SK-N-SH (cell line): ENCODE results near the gene DSCAML1. TPM values are rescaled to one million over a fixed set of nuclear protein-coding genes. Genes with fewer than 3 reads are reported as not detected.
A peak's percentile ranks its signal among the peaks of the same experiment; 100 is the strongest.

Source experiments
- CTCF ChIA-PET: fragments of 300-600, 350-600 bp; formaldehyde crosslinking; extraction: SDS; loops from one replicate; lab custom pipeline; 2021; lab: Yijun Ruan, JAX
- POLR2A ChIA-PET: fragments of 350-600 bp; sonication (Branson Sonifier 250); formaldehyde crosslinking; extraction: SDS; loops from one replicate; lab custom pipeline; 2020; ENCODE audit warnings: antibody characterized with exemption, inconsistent platforms; lab: Yijun Ruan, JAX
- DNase-seq: peaks from one replicate; pipeline ENCODE4 v3.0.0; 2012
- H2AFZ ChIP-seq: fragments of 200-600 bp; sonication (generic); 2 replicates; pipeline ENCODE4 v1.8.1; 2016; ENCODE audit warnings: antibody characterized with exemption, mild to moderate bottlenecking, low read depth
- H3F3A ChIP-seq: fragments of 200-600 bp; sonication (generic); replicated peaks from 2 replicates; pipeline ENCODE3; 2016; ENCODE audit warnings: antibody characterized with exemption, mild to moderate bottlenecking; ENCODE audit not compliant: insufficient read depth
- H3K27ac ChIP-seq, 2 experiments: fragments of 200-500 bp in 1 of 2; fragments of 200-600 bp in 1 of 2; sonication (Bioruptor generic) in 1 of 2; sonication (generic), shearing (Covaris generic) in 1 of 2; 2 replicates each; pipeline versions ENCODE4 v1.5.1 to v1.6.1; 2014 to 2016; ENCODE audit warnings: low read depth in 2 of 2, inconsistent platforms in 1 of 2, low read length in 1 of 2, mild to moderate bottlenecking in 1 of 2, mixed read lengths in 1 of 2
- H3K27me3 ChIP-seq: fragments of 200-600 bp; sonication (generic), shearing (Covaris generic); 2 replicates; pipeline ENCODE4 v1.6.1; 2016; ENCODE audit warnings: mixed run types; ENCODE audit not compliant: insufficient read depth
- H3K36me3 ChIP-seq, 2 experiments: fragments of 200-500 bp in 1 of 2; fragments of 200-600 bp in 1 of 2; sonication (Bioruptor generic) in 1 of 2; sonication (generic) in 1 of 2; replicated peaks in 1 of 2; 2 replicates each; pipeline versions ENCODE3 to v1.5.1; 2014 to 2016; ENCODE audit warnings: low read length in 1 of 2, mild to moderate bottlenecking in 1 of 2; ENCODE audit not compliant: insufficient read depth in 2 of 2, control insufficient read depth in 1 of 2
- H3K4me1 ChIP-seq, 2 experiments: fragments of 200-500 bp in 1 of 2; fragments of 200-600 bp in 1 of 2; sonication (Bioruptor generic) in 1 of 2; sonication (generic), shearing (Covaris generic) in 1 of 2; 2 replicates each; pipeline versions ENCODE4 v1.5.1 to v1.6.1; 2014 to 2016; ENCODE audit warnings: low read depth in 1 of 2, low read length in 1 of 2, mixed run types in 1 of 2; ENCODE audit not compliant: insufficient read depth in 2 of 2, control insufficient read depth in 1 of 2
- H3K4me2 ChIP-seq: fragments of 200-600 bp; sonication (generic), shearing (Covaris generic); 2 replicates; pipeline ENCODE4 v1.6.1; 2017; ENCODE audit warnings: mixed run types
- H3K4me3 ChIP-seq, 2 experiments: fragments of 200-500 bp in 1 of 2; fragments of 200-600 bp in 1 of 2; sonication (Bioruptor generic) in 1 of 2; sonication (generic), shearing (Covaris generic) in 1 of 2; 2 replicates each; pipeline versions ENCODE4 v1.5.1 to v1.8.1; 2014 to 2016; ENCODE audit warnings: low read depth in 2 of 2, inconsistent platforms in 1 of 2, low read length in 1 of 2, mild to moderate bottlenecking in 1 of 2, mixed read lengths in 1 of 2, moderate library complexity in 1 of 2
- H3K79me2 ChIP-seq: fragments of 200-600 bp; sonication (generic); 2 replicates; pipeline ENCODE4 v1.8.1; 2017; ENCODE audit warnings: mild to moderate bottlenecking; ENCODE audit not compliant: insufficient read depth
- H3K9ac ChIP-seq: fragments of 200-600 bp; sonication (generic); 2 replicates; pipeline ENCODE4 v1.6.1; 2017; ENCODE audit warnings: mixed run types
- H3K9me2 ChIP-seq: fragments of 200-600 bp; sonication (generic); 2 replicates; pipeline ENCODE4 v1.6.1; 2017; ENCODE audit warnings: mixed run types
- H3K9me3 ChIP-seq: fragments of 200-600 bp; sonication (generic); 2 replicates; pipeline ENCODE4 v1.6.1; 2017; ENCODE audit warnings: mixed run types, mild to moderate bottlenecking, moderate library complexity
- H4K20me1 ChIP-seq: fragments of 200-600 bp; sonication (generic); 2 replicates; pipeline ENCODE4 v1.6.1; 2017; ENCODE audit warnings: mild to moderate bottlenecking, mixed run types; ENCODE audit not compliant: insufficient read depth
- FOXM1 ChIP-seq: IDR thresholded peaks from 2 replicates; pipeline ENCODE4 v1.4.0; 2012; ENCODE audit warnings: low read depth, mild to moderate bottlenecking
- NRF1 ChIP-seq: IDR thresholded peaks from 2 replicates; pipeline ENCODE4 v1.6.1; 2012; ENCODE audit warnings: low read depth, mild to moderate bottlenecking, low read length
- RFX5 ChIP-seq: IDR thresholded peaks from 2 replicates; pipeline ENCODE4 v1.6.1; 2012; ENCODE audit warnings: mild to moderate bottlenecking, improper control_type of control experiment, low read length
- TCF12 ChIP-seq: IDR thresholded peaks from 2 replicates; pipeline ENCODE4 v1.4.0; 2012
- YY1 ChIP-seq: IDR thresholded peaks from 2 replicates; pipeline ENCODE4 v1.4.0; 2012; ENCODE audit warnings: low read depth, mild to moderate bottlenecking
- whole genome bisulfite sequencing: methylation state at CpG from one replicate; pipeline ENCODE4 v1.1.6; 2017; ENCODE audit warnings: low lambda C conversion rate; 5-methylcytosine and 5-hydroxymethylcytosine counted together
- polyA plus RNA-seq, 3 experiments: library from polyadenylated mRNA; depleted of rRNA; stranded (reverse); fragments of >200 nt; gene quantifications; 2 replicates each; pipeline ENCODE4 v1.2.3, GENCODE V29; 2012
- TF ChIP-seq, protein P1 (sequence below): IDR thresholded peaks from 2 replicates; pipeline ENCODE4 v1.4.0; 2012; ENCODE audit warnings: low read depth, borderline replicate concordance
- TF ChIP-seq, protein P2 (sequence below): fragments of 150-350 bp; IDR thresholded peaks from 2 replicates; pipeline ENCODE4 v1.6.1; 2016; ENCODE audit warnings: mild to moderate bottlenecking, low read depth, low read length
- TF ChIP-seq, protein P3 (sequence below): fragments of 150-350 bp; IDR thresholded peaks from 2 replicates; pipeline ENCODE4 v1.6.1; 2017; ENCODE audit warnings: antibody characterized with exemption, low read length, low read depth, borderline replicate concordance
- TF ChIP-seq, protein P4 (sequence below): fragments of 200-600 bp; sonication (generic); IDR thresholded peaks from 2 replicates; pipeline ENCODE4 v1.6.1; 2017; ENCODE audit warnings: antibody characterized with exemption, mild to moderate bottlenecking, moderate library complexity
- TF ChIP-seq, protein P5 (sequence below): IDR thresholded peaks from 2 replicates; pipeline ENCODE4 v1.6.1; 2012; ENCODE audit warnings: mild to moderate bottlenecking, low read depth, low read length, moderate library complexity

The DSCAML1 gene
- polyA plus RNA-seq, 1 of the 3 experiments (the other 2 are of a cell fraction), result not detected

DNA sequence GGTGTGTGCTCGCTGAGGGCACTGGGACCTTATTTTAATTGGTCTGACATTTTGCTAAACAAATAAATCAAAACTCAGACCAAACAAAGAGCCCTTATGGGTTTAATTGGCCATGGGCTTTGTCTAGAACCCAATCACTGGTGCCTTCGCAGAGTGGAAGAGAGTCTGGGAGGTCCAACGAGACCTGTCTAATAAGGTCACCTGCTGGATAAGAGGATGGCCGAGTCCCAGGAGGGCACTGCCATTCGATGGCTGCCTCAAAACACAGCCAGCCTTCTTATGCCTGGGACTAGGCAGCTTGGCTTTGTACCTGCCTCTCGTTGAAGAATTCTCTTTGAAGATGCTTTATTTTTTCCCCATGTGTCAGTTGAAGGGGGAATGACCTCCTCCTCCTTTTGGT is 298.2 kb downstream of the DSCAML1 start (continued):
- TF ChIP-seq, protein P1, sequence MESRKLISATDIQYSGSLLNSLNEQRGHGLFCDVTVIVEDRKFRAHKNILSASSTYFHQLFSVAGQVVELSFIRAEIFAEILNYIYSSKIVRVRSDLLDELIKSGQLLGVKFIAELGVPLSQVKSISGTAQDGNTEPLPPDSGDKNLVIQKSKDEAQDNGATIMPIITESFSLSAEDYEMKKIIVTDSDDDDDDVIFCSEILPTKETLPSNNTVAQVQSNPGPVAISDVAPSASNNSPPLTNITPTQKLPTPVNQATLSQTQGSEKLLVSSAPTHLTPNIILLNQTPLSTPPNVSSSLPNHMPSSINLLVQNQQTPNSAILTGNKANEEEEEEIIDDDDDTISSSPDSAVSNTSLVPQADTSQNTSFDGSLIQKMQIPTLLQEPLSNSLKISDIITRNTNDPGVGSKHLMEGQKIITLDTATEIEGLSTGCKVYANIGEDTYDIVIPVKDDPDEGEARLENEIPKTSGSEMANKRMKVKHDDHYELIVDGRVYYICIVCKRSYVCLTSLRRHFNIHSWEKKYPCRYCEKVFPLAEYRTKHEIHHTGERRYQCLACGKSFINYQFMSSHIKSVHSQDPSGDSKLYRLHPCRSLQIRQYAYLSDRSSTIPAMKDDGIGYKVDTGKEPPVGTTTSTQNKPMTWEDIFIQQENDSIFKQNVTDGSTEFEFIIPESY, result no peak

DNA sequence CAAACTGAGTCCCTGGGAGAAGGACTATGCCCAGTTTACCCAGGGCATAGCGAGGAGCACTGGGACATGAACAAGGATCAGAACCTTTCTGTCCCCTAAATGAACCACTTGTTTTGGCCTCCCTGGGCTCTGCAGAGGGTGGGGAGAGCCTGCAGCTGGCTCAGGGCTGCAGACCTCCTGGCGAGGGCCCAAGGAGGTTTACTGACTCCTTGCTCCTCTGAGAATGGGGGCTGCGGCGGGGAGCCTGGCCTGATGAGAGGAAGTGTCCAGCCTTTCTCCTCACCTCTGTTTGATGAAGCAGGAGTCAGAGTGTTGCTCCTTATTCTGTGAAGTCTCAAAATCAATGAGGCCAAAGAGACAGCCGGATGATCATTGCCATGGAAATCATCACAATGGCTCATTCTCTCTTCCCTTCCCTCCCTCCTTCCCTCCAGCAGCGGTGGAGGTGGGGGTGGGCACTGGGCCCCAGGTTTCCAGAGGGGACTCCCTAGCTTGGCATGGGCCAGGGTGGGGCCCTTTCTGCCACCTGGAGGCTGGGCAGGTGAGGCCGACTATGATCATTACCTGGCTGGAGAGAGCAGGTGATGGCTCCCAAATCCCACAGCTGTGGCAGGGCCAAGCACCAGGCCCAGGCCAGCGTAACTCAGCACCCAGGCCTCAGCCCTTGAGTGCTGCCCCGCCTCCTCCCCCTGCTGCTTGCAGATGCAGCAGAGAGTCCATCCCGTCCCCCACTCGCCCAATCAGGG is 299.6 kb downstream of the DSCAML1 start:
- TF ChIP-seq, protein P2, sequence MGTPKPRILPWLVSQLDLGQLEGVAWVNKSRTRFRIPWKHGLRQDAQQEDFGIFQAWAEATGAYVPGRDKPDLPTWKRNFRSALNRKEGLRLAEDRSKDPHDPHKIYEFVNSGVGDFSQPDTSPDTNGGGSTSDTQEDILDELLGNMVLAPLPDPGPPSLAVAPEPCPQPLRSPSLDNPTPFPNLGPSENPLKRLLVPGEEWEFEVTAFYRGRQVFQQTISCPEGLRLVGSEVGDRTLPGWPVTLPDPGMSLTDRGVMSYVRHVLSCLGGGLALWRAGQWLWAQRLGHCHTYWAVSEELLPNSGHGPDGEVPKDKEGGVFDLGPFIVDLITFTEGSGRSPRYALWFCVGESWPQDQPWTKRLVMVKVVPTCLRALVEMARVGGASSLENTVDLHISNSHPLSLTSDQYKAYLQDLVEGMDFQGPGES, result no peak
- TF ChIP-seq, all 33 proteins: peak for 0
- ChIA-PET POLR2A (no interaction called here), CTCF (interaction anchor here (0.8 to 1.5 kb wide), 4 partner anchors 10 to 231 kb away, joined by 3 to 6 read pairs (median 4); no protein-coding TSS in a partner anchor)
- Histone ChIP-seq H3K4me2 (no peak overlapping the region), H3K9me3 (no peaks in the 10 kb centered on the region), H3K9ac (no peak overlapping the region), H3K4me1 (peaks cover 0 to 61% of the 10 kb centered on the region in 2 experiments; a peak in 1 of 4 replicates), H2AFZ (no peak overlapping the region), H4K20me1 (no peaks in the 10 kb centered on the region), H3K27ac (no peak overlapping the region), H3K9me2 (no peaks in the 10 kb centered on the region), H3K27me3 (peaks cover 8% of the 10 kb centered on the region; the same call in 1 of the 2 replicates), H3K36me3 (no peaks in the 10 kb centered on the region), H3K79me2 (no peaks in the 10 kb centered on the region), H3K4me3 (no peak overlapping the region), H3F3A (no peaks in the 10 kb centered on the region)
- no peak for DNase-seq
- 67% methylated on average over 5 of the region's 11 CpGs for WGBS

DNA sequence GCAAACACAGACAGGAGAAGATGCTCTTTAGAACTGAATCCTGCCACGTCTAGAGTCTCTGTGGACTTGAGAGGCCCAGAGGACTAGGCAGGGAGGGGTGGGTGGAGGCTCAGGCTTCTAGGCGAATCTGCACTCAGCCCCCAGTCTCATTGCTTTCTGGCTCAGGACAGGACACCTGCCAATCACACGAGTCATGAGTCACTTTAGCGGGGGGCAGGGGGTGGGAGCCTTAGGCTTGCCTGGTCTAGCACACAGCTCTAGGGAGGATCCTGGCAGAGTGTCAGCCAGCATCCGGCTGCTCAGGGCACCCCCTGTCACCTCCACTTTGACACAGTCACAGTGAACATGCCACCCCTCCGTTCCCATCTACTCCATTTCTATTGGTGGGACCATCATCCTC is 301.7 kb downstream of the DSCAML1 start:
- Histone ChIP-seq H3K36me3 (no peaks in the 10 kb centered on the region), H3K4me3 (no peak overlapping the region), H2AFZ (no peak overlapping the region), H4K20me1 (no peaks in the 10 kb centered on the region), H3K9ac (no peak overlapping the region), H3K9me3 (no peaks in the 10 kb centered on the region), H3F3A (no peaks in the 10 kb centered on the region), H3K4me2 (no peak overlapping the region), H3K9me2 (no peaks in the 10 kb centered on the region), H3K27ac (peak overlapping the region in 1 of 2 experiments; percentile 30; a peak in 1 of 4 replicates), H3K79me2 (no peaks in the 10 kb centered on the region), H3K4me1 (peaks cover 0 to 64% of the 10 kb centered on the region in 2 experiments; a peak in 1 of 4 replicates), H3K27me3 (peaks cover 8% of the 10 kb centered on the region; the same call in 1 of the 2 replicates)
- DNase-seq, result no peak
- POLR2A ChIA-PET, result no interaction called here
- 64% methylated on average over 5 of the region's 6 CpGs for WGBS
- CTCF ChIA-PET, result interaction anchor here (0.9 to 2.5 kb wide), 7 partner anchors 14 to 313 kb away, joined by 3 to 7 read pairs (median 5); no protein-coding TSS in a partner anchor
- TF ChIP-seq, protein P3, sequence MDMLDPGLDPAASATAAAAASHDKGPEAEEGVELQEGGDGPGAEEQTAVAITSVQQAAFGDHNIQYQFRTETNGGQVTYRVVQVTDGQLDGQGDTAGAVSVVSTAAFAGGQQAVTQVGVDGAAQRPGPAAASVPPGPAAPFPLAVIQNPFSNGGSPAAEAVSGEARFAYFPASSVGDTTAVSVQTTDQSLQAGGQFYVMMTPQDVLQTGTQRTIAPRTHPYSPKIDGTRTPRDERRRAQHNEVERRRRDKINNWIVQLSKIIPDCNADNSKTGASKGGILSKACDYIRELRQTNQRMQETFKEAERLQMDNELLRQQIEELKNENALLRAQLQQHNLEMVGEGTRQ, result no peak
- TF ChIP-seq RFX5, result no peak
- TF ChIP-seq FOXM1, result no peak
- TF ChIP-seq NRF1, result no peak
- TF ChIP-seq TCF12, result no peak
- TF ChIP-seq, protein P2, result no peak
- no peak for TF ChIP-seq YY1
- TF ChIP-seq, protein P4, sequence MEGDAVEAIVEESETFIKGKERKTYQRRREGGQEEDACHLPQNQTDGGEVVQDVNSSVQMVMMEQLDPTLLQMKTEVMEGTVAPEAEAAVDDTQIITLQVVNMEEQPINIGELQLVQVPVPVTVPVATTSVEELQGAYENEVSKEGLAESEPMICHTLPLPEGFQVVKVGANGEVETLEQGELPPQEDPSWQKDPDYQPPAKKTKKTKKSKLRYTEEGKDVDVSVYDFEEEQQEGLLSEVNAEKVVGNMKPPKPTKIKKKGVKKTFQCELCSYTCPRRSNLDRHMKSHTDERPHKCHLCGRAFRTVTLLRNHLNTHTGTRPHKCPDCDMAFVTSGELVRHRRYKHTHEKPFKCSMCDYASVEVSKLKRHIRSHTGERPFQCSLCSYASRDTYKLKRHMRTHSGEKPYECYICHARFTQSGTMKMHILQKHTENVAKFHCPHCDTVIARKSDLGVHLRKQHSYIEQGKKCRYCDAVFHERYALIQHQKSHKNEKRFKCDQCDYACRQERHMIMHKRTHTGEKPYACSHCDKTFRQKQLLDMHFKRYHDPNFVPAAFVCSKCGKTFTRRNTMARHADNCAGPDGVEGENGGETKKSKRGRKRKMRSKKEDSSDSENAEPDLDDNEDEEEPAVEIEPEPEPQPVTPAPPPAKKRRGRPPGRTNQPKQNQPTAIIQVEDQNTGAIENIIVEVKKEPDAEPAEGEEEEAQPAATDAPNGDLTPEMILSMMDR, result no peak
- TF ChIP-seq, protein P5, sequence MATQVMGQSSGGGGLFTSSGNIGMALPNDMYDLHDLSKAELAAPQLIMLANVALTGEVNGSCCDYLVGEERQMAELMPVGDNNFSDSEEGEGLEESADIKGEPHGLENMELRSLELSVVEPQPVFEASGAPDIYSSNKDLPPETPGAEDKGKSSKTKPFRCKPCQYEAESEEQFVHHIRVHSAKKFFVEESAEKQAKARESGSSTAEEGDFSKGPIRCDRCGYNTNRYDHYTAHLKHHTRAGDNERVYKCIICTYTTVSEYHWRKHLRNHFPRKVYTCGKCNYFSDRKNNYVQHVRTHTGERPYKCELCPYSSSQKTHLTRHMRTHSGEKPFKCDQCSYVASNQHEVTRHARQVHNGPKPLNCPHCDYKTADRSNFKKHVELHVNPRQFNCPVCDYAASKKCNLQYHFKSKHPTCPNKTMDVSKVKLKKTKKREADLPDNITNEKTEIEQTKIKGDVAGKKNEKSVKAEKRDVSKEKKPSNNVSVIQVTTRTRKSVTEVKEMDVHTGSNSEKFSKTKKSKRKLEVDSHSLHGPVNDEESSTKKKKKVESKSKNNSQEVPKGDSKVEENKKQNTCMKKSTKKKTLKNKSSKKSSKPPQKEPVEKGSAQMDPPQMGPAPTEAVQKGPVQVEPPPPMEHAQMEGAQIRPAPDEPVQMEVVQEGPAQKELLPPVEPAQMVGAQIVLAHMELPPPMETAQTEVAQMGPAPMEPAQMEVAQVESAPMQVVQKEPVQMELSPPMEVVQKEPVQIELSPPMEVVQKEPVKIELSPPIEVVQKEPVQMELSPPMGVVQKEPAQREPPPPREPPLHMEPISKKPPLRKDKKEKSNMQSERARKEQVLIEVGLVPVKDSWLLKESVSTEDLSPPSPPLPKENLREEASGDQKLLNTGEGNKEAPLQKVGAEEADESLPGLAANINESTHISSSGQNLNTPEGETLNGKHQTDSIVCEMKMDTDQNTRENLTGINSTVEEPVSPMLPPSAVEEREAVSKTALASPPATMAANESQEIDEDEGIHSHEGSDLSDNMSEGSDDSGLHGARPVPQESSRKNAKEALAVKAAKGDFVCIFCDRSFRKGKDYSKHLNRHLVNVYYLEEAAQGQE, result no peak
